HFF-Myc (cell line): ENCODE measurements around the gene NTM.

ENCODE experiments used
- DNase-seq: peaks from one replicate; pipeline ENCODE4 v3.0.0-alpha.2; 2011; ENCODE audit warnings: low read depth; ENCODE audit errors: extremely low read depth
- H3K4me3 ChIP-seq: replicated peaks from 2 replicates; pipeline ENCODE4 v1.5.1; 2011; ENCODE audit warnings: low read depth, mild to moderate bottlenecking, control low read depth, low read length
- CTCF ChIP-seq: IDR thresholded peaks from 2 replicates; pipeline ENCODE4 v1.5.1; 2012; ENCODE audit warnings: mild to moderate bottlenecking, low read depth, low read length, control low read depth; ENCODE audit errors: missing control alignments

The NTM gene

GRCh38 chr11:132008226-132008625 lies 637.8 kb downstream of the NTM start:
- DNase-seq, result no peak
- H3K4me3 ChIP-seq, result no peak overlapping the region
- TF ChIP-seq CTCF, result no peak

GRCh38 chr11:132008872-132009271 lies 638.5 kb downstream of the NTM start:
- no peak overlapping the region for H3K4me3 ChIP-seq
- TF ChIP-seq CTCF, result no peak
- DNase-seq, result no peak

- H3K4me3 ChIP-seq, result no peak overlapping the region
- TF ChIP-seq CTCF, result no peak
- no peak for DNase-seq
Observed at GRCh38 chr11:132020001-132020400, 649.6 kb downstream of the NTM start.

GRCh38 chr11:132022285-132022684 lies 651.9 kb downstream of the NTM start:
- H3K4me3 ChIP-seq, result no peak overlapping the region
- no peak for TF ChIP-seq CTCF
- DNase-seq, result no peak

GRCh38 chr11:132022733-132023478 lies 652.5 kb downstream of the NTM start:
- no peak for TF ChIP-seq CTCF
- H3K4me3 ChIP-seq, result no peak overlapping the region
- DNase-seq, result no peak

- TF ChIP-seq CTCF, result no peak
- no peak for DNase-seq
- no peak overlapping the region for H3K4me3 ChIP-seq
Observed at GRCh38 chr11:132024587-132025295, 654.3 kb downstream of the NTM start.

- no peak for TF ChIP-seq CTCF
- no peak for DNase-seq
- no peak overlapping the region for H3K4me3 ChIP-seq
Observed at GRCh38 chr11:132026746-132027145, 656.3 kb downstream of the NTM start.
